ENCODE measurements around the gene ZNF154.

The ZNF154 gene

GRCh38 chr19:57675881-57676280 is 33.1 kb downstream of the ZNF154 start:
- no peak for FAIRE-seq

- no peak for FAIRE-seq
Observed at GRCh38 chr19:57672466-57672865, 36.5 kb downstream of the ZNF154 start.

- no peak for FAIRE-seq
Observed at GRCh38 chr19:57671124-57671895, 37.7 kb downstream of the ZNF154 start.

GRCh38 chr19:57668635-57669034 is 40.4 kb downstream of the ZNF154 start, which contains the start of gene ZSCAN4:
ZSCAN4 (plus strand) TSS chr19:57668935; CDS start chr19:57676146, 7,211 bp downstream.
- FAIRE-seq, result no peak

- FAIRE-seq, result no peak
Observed at GRCh38 chr19:57667228-57667627, 41.8 kb downstream of the ZNF154 start.

GRCh38 chr19:57665261-57665806 is 43.7 kb downstream of the ZNF154 start:
- no peak for FAIRE-seq

GRCh38 chr19:57664269-57665127 is 44.5 kb downstream of the ZNF154 start:
- no peak for FAIRE-seq

- FAIRE-seq, result no peak
Observed at GRCh38 chr19:57656346-57656745, 52.7 kb downstream of the ZNF154 start.

- FAIRE-seq, result no peak
Observed at GRCh38 chr19:57655443-57655842, 53.6 kb downstream of the ZNF154 start.

- FAIRE-seq, result no peak
Observed at GRCh38 chr19:57653689-57654088, 55.3 kb downstream of the ZNF154 start.

GRCh38 chr19:57651654-57651996 is 57.4 kb downstream of the ZNF154 start:
- FAIRE-seq, result no peak

- no peak for FAIRE-seq
Observed at GRCh38 chr19:57648331-57649003, 60.5 kb downstream of the ZNF154 start.

All from endometrium (tissue), 2 donors.